Lung (tissue), 12 donors: ENCODE measurements around the gene KNDC1. TPM values are rescaled to one million over a fixed set of nuclear protein-coding genes. Genes with fewer than 3 reads are reported as not detected.

Experiments
- ATAC-seq: fragments of 200-7000 bp; cut with Tn5 transposase; one replicate; pipeline ENCODE4 v1.9.1; 2020; ENCODE audit warnings: moderate number of reproducible peaks; ENCODE audit not compliant: insufficient read depth, low FRiP score
- DNase-seq, 3 donors: peaks; one replicate each; pipeline ENCODE4 v3.0.0-alpha.2; 2013 to 2017
- H3K27ac ChIP-seq, 2 donors: one replicate each; pipeline ENCODE4 v1.5.1; 2013; ENCODE audit warnings: mild to moderate bottlenecking in 2 of 2, moderate library complexity in 2 of 2, control low read depth in 1 of 2, inconsistent platforms in 1 of 2, low read depth in 1 of 2, low read length in 1 of 2
- H3K27me3 ChIP-seq, 3 donors: one replicate each; pipeline ENCODE4 v1.5.1; 2013; ENCODE audit warnings: low read length in 2 of 3; ENCODE audit not compliant: control insufficient read depth in 3 of 3, insufficient read depth in 3 of 3
- H3K36me3 ChIP-seq, 4 donors: one replicate each; pipeline ENCODE4 v1.5.1; 2013; ENCODE audit warnings: low read length in 4 of 4, mild to moderate bottlenecking in 1 of 4, moderate library complexity in 1 of 4; ENCODE audit not compliant: control insufficient read depth in 4 of 4, insufficient read depth in 4 of 4
- H3K4me1 ChIP-seq, 5 donors: one replicate each; pipeline ENCODE4 v1.5.1; 2013; ENCODE audit warnings: low read length in 5 of 5, mild to moderate bottlenecking in 2 of 5, moderate library complexity in 1 of 5; ENCODE audit not compliant: control insufficient read depth in 5 of 5, insufficient read depth in 5 of 5
- H3K4me3 ChIP-seq: one replicate; pipeline ENCODE4 v1.5.1; 2013; ENCODE audit warnings: mild to moderate bottlenecking, control low read depth, moderate library complexity
- H3K9ac ChIP-seq, 2 donors: one replicate each; pipeline ENCODE4 v1.5.1; 2013; ENCODE audit warnings: low read length in 2 of 2, control low read depth in 1 of 2; ENCODE audit not compliant: insufficient read depth in 1 of 2
- H3K9me3 ChIP-seq, 4 donors: one replicate each; pipeline ENCODE4 v1.5.1; 2013; ENCODE audit warnings: low read length in 3 of 4, mild to moderate bottlenecking in 1 of 4, moderate library complexity in 1 of 4; ENCODE audit not compliant: control insufficient read depth in 4 of 4, insufficient read depth in 3 of 4
- CTCF ChIP-seq: IDR thresholded peaks from 2 replicates; pipeline ENCODE4 v1.5.1; 2012; ENCODE audit warnings: mild to moderate bottlenecking; ENCODE audit errors: control extremely low read depth, extremely low read depth
- WGBS, 2 donors: extraction: QIAGEN DNeasy Blood & Tissue Kit; methylation state at CpG; one replicate each; pipeline ENCODE4 v1.1.7; 2013; 5-methylcytosine and 5-hydroxymethylcytosine counted together
- polyA plus RNA-seq, 2 donors: library from polyadenylated mRNA; stranded (reverse); fragments of 200-250 nt; gene quantifications; one replicate each; pipeline ENCODE4 v1.2.1, GENCODE V29; 2013
- total RNA-seq, 2 donors: library from RNA; depleted of rRNA in 1 of 2; stranded (reverse); fragments of >200 nt in 1 of 2; gene quantifications; one replicate each; pipeline ENCODE4 v1.2.1, GENCODE V29; 2014 to 2021
- donor health status: control.
- donor health status: control.
- donor health status: Bipolar disorder and iron deficiency.
- donor health status: healthy.
- donor health status: DM: yes; HTN: yes; CAD: no.

Gene KNDC1
- total and polyA plus RNA-seq, 4 donors, result 3.2 to 21.0 (median 6.7) TPM

GRCh38 chr10:133255323-133255722, 95.3 kb downstream of the KNDC1 start:
- H3K4me1 ChIP-seq, result peaks cover 0 to 27% (median 5%) of the 10 kb centered on the region in 5 donors
- peaks cover 0 to 3% (median 2%) of the 10 kb centered on the region in 3 donors for H3K27me3 ChIP-seq
- no peaks in the 10 kb centered on the region for H3K36me3 ChIP-seq
- H3K4me3 ChIP-seq, result no peak overlapping the region
- DNase-seq (no peak), ATAC-seq (no peak)
- H3K27ac ChIP-seq, result no peak overlapping the region
- H3K9ac ChIP-seq, result no peak overlapping the region
- TF ChIP-seq CTCF, result no peak
- no peaks in the 10 kb centered on the region for H3K9me3 ChIP-seq
- WGBS, 2 donors, result 93 to 94% methylated on average over 12 to 15 of the region's 15 CpGs

- Histone ChIP-seq H3K9me3 (no peaks in the 10 kb centered on the region), H3K9ac (no peak overlapping the region), H3K4me1 (peaks cover 2 to 38% (median 5%) of the 10 kb centered on the region in 5 donors), H3K36me3 (no peaks in the 10 kb centered on the region), H3K27me3 (peaks cover 0 to 3% (median 0%) of the 10 kb centered on the region in 3 donors), H3K27ac (peak overlapping the region in 1 of 2 donors; percentile 90), H3K4me3 (no peak overlapping the region)
- 8 to 10% methylated on average over 26 to 27 of the region's 27 CpGs for WGBS, 2 donors
- peak; percentile 17 for TF ChIP-seq CTCF
- peak; percentile 53 for ATAC-seq
- peak in 1 of 3 donors; percentile 45 for DNase-seq
Observed at GRCh38 chr10:133257489-133258065, 97.6 kb downstream of the KNDC1 start.

GRCh38 chr10:133258066-133258817, 98.2 kb downstream of the KNDC1 start:
- WGBS, 2 donors, result 37 to 49% methylated on average over 20 to 21 of the region's 21 CpGs
- Histone ChIP-seq H3K4me3 (no peak overlapping the region), H3K27me3 (peaks cover 0 to 3% (median 0%) of the 10 kb centered on the region in 3 donors), H3K4me1 (peaks cover 2 to 41% (median 5%) of the 10 kb centered on the region in 5 donors), H3K9me3 (no peaks in the 10 kb centered on the region), H3K9ac (no peak overlapping the region), H3K36me3 (no peaks in the 10 kb centered on the region), H3K27ac (peak overlapping the region in 1 of 2 donors; percentile 90)
- DNase-seq, result no peak
- no peak for TF ChIP-seq CTCF
- no peak for ATAC-seq
